HEK293 (cell line): ENCODE data around the gene MYO7B.

Experiments
- CTCF ChIA-PET: fragments of 350-600 bp; formaldehyde crosslinking; extraction: SDS; loops from one replicate; lab custom pipeline; 2021; ENCODE audit warnings: antibody characterized with exemption; lab: Yijun Ruan, JAX
- POLR2A ChIA-PET: fragments of 300-600 bp; formaldehyde crosslinking; extraction: SDS; loops from one replicate; lab custom pipeline; 2020; ENCODE audit warnings: antibody characterized with exemption, inconsistent platforms; lab: Yijun Ruan, JAX
- H3K27ac ChIP-seq: fragments of 200-500 bp; sonication (Bioruptor generic); 2 replicates; pipeline ENCODE4 v1.5.1; 2014; ENCODE audit warnings: low read depth, low read length, control low read depth, inconsistent platforms; ENCODE audit errors: extremely low read depth
- H3K36me3 ChIP-seq, 2 experiments: fragments of 200-500 bp in 1 of 2; sonication (Bioruptor generic) in 1 of 2; 1 replicate in 1 of 2; 2 replicates in 1 of 2; pipeline ENCODE4 v1.5.1; 2014 to 2017; ENCODE audit warnings: inconsistent platforms in 2 of 2, low read length in 2 of 2; ENCODE audit not compliant: control insufficient read depth in 2 of 2, insufficient read depth in 1 of 2
- H3K4me1 ChIP-seq: fragments of 200-500 bp; sonication (Bioruptor generic); 2 replicates; pipeline ENCODE4 v1.5.1; 2014; ENCODE audit warnings: mild to moderate bottlenecking, low read length, inconsistent platforms; ENCODE audit not compliant: control insufficient read depth, insufficient read depth
- H3K4me3 ChIP-seq: 2 replicates; pipeline ENCODE4 v1.5.1; 2011; ENCODE audit warnings: low read depth, mild to moderate bottlenecking, control low read depth, low read length, moderate library complexity
- H3K9me3 ChIP-seq: fragments of 200-500 bp; sonication (Bioruptor generic); 2 replicates; pipeline ENCODE4 v1.5.1; 2014; ENCODE audit warnings: low read depth, low read length, inconsistent platforms; ENCODE audit not compliant: control insufficient read depth, insufficient read depth
- BCL11A ChIP-seq: fragments of 450-650 bp; formaldehyde crosslinking; IDR thresholded peaks from 2 replicates; pipeline ENCODE4 v1.5.1; 2016; ENCODE audit warnings: low read depth, missing biosample characterization, missing genetic modification characterization
- EGR2 ChIP-seq: fragments of 450-650 bp; formaldehyde crosslinking; IDR thresholded peaks from 2 replicates; pipeline ENCODE4 v1.5.1; 2016; ENCODE audit warnings: low read depth, missing biosample characterization, missing genetic modification characterization
- GLIS1 ChIP-seq: fragments of 450-650 bp; formaldehyde crosslinking; IDR thresholded peaks from 2 replicates; pipeline ENCODE4 v1.5.1; 2016; ENCODE audit warnings: missing biosample characterization, missing genetic modification characterization
- IKZF3 ChIP-seq: fragments of 450-650 bp; IDR thresholded peaks from 2 replicates; pipeline ENCODE4 v1.5.0; 2018; ENCODE audit warnings: missing biosample characterization, mild to moderate bottlenecking, missing genetic modification characterization, moderate library complexity
- PBX3 ChIP-seq: sonication (generic); formaldehyde crosslinking; IDR thresholded peaks from 2 replicates; pipeline ENCODE4 v1.8.1; 2022; ENCODE audit warnings: mild to moderate bottlenecking, moderate library complexity, missing genetic modification reagents
- PRDM2 ChIP-seq: fragments of 450-650 bp; formaldehyde crosslinking; IDR thresholded peaks from 2 replicates; pipeline ENCODE4 v1.5.1; 2016; ENCODE audit warnings: missing biosample characterization, missing genetic modification characterization, borderline replicate concordance
- TCF7L2 ChIP-seq: IDR thresholded peaks from 2 replicates; pipeline ENCODE4 v1.6.1; 2011; ENCODE audit warnings: low read depth, mild to moderate bottlenecking, inconsistent platforms, low read length, moderate library complexity, borderline replicate concordance
- ZBTB20 ChIP-seq: fragments of 450-650 bp; formaldehyde crosslinking; IDR thresholded peaks from 2 replicates; pipeline ENCODE4 v1.5.1; 2016; ENCODE audit warnings: missing biosample characterization, missing genetic modification characterization
- ZNF16 ChIP-seq: fragments of 450-650 bp; formaldehyde crosslinking; IDR thresholded peaks from 2 replicates; pipeline ENCODE4 v1.5.1; 2016; ENCODE audit warnings: low read depth, missing biosample characterization, missing genetic modification characterization
- ZNF169 ChIP-seq: fragments of 450-650 bp; formaldehyde crosslinking; IDR thresholded peaks from 2 replicates; pipeline ENCODE4 v1.5.1; 2016; ENCODE audit warnings: missing biosample characterization, missing genetic modification characterization
- ZNF174 ChIP-seq: fragments of 450-650 bp; formaldehyde crosslinking; IDR thresholded peaks from 2 replicates; pipeline ENCODE4 v1.5.0; 2017; ENCODE audit warnings: missing biosample characterization, mild to moderate bottlenecking, missing genetic modification characterization
- ZNF239 ChIP-seq: fragments of 450-650 bp; formaldehyde crosslinking; IDR thresholded peaks from 2 replicates; pipeline ENCODE4 v1.5.1; 2016; ENCODE audit warnings: missing biosample characterization, missing genetic modification characterization
- ZNF24 ChIP-seq: fragments of 450-650 bp; formaldehyde crosslinking; IDR thresholded peaks from 2 replicates; pipeline ENCODE4 v1.5.1; 2016; ENCODE audit warnings: missing biosample characterization, missing genetic modification characterization
- ZNF274 ChIP-seq, 2 experiments: fragments of 200-500 bp in 1 of 2; fragments of 450-650 bp in 1 of 2; sonication (Bioruptor generic) in 1 of 2; formaldehyde crosslinking in 1 of 2; IDR thresholded peaks; 2 replicates each; pipeline versions ENCODE4 v1.5.1 to v1.6.1; 2014 to 2016; ENCODE audit warnings: borderline replicate concordance in 1 of 2, inconsistent platforms in 1 of 2, low read length in 1 of 2, missing biosample characterization in 1 of 2, missing genetic modification characterization in 1 of 2
- ZNF335 ChIP-seq: fragments of 450-650 bp; formaldehyde crosslinking; conservative IDR thresholded peaks from 2 replicates; pipeline ENCODE4 v1.5.1; 2016; ENCODE audit warnings: missing biosample characterization, missing genetic modification characterization
- ZNF391 ChIP-seq: fragments of 450-650 bp; formaldehyde crosslinking; IDR thresholded peaks from 2 replicates; pipeline ENCODE4 v1.5.1; 2016; ENCODE audit warnings: low read depth, missing biosample characterization, missing genetic modification characterization, borderline replicate concordance
- ZNF404 ChIP-seq: fragments of 450-650 bp; formaldehyde crosslinking; IDR thresholded peaks from 2 replicates; pipeline ENCODE4 v1.5.1; 2017; ENCODE audit warnings: missing biosample characterization, missing genetic modification characterization
- ZNF449 ChIP-seq: fragments of 450-650 bp; formaldehyde crosslinking; IDR thresholded peaks from 2 replicates; pipeline ENCODE4 v1.5.1; 2017; ENCODE audit warnings: missing biosample characterization, mild to moderate bottlenecking, missing genetic modification characterization, moderate library complexity
- ZNF473 ChIP-seq: fragments of 450-650 bp; formaldehyde crosslinking; IDR thresholded peaks from 2 replicates; pipeline ENCODE4 v1.5.1; 2017; ENCODE audit warnings: missing biosample characterization, missing genetic modification characterization
- ZNF785 ChIP-seq: fragments of 450-650 bp; formaldehyde crosslinking; IDR thresholded peaks from 2 replicates; pipeline ENCODE4 v1.5.1; 2016; ENCODE audit warnings: missing biosample characterization, missing genetic modification characterization
- TF ChIP-seq, protein P1 (sequence below): fragments of 450-650 bp; formaldehyde crosslinking; IDR thresholded peaks from 2 replicates; pipeline ENCODE4 v1.5.1; 2016; ENCODE audit warnings: missing biosample characterization, missing genetic modification characterization
- TF ChIP-seq, protein P2 (sequence below): fragments of 450-650 bp; formaldehyde crosslinking; IDR thresholded peaks from 2 replicates; pipeline ENCODE4 v1.5.1; 2016; ENCODE audit warnings: missing biosample characterization, missing genetic modification characterization

MYO7B gene

GRCh38 chr2:127656569-127657231 lies 121.2 kb downstream of the MYO7B start:
- no peak overlapping the region for H3K4me3 ChIP-seq
- POLR2A ChIA-PET = interaction anchor here (0.6 kb wide), 1 partner anchor 139 kb away, joined by 6 read pairs; no protein-coding TSS in a partner anchor
- CTCF ChIA-PET = no interaction called here
- H3K36me3 ChIP-seq = no peaks in the 10 kb centered on the region
- TF ChIP-seq ZNF174 (tag by site-specific recombination) (no peak), ZNF785 (tag by site-specific recombination) (no peak), ZNF239 (tag by site-specific recombination) (no peak), ZNF24 (tag by site-specific recombination) (no peak), TCF7L2 (no peak), IKZF3 (tag by site-specific recombination) (no peak), ZNF473 (tag by site-specific recombination) (no peak), ZNF449 (tag by site-specific recombination) (no peak), GLIS1 (tag by site-specific recombination) (no peak), PBX3 (no peak), BCL11A (no peak)
- H3K4me1 ChIP-seq = no peaks in the 10 kb centered on the region
- H3K27ac ChIP-seq = no peak overlapping the region
- H3K9me3 ChIP-seq = no peaks in the 10 kb centered on the region

- ChIA-PET CTCF (no interaction called here), POLR2A (no interaction called here)
- H3K9me3 ChIP-seq = no peaks in the 10 kb centered on the region
- no peaks in the 10 kb centered on the region for H3K4me1 ChIP-seq
- no peak overlapping the region for H3K27ac ChIP-seq
- H3K4me3 ChIP-seq = no peak overlapping the region
- TF ChIP-seq ZNF335 (tag by site-specific recombination) (no peak), PRDM2 (tag by site-specific recombination) (no peak), ZBTB20 (tag by site-specific recombination) (no peak), ZNF404 (tag by site-specific recombination) (no peak), ZNF169 (tag by site-specific recombination) (no peak), ZNF16 (no peak), ZNF274 (IDR thresholded peaks at IDR 0.05; ENCODE audit: low read length) (no peak), ZNF274 (tag by site-specific recombination; IDR thresholded peaks at IDR 0.05; ENCODE audit: borderline replicate concordance) (no peak), ZNF391 (tag by site-specific recombination) (no peak), EGR2 (tag by site-specific recombination) (no peak)
- TF ChIP-seq, protein P1, sequence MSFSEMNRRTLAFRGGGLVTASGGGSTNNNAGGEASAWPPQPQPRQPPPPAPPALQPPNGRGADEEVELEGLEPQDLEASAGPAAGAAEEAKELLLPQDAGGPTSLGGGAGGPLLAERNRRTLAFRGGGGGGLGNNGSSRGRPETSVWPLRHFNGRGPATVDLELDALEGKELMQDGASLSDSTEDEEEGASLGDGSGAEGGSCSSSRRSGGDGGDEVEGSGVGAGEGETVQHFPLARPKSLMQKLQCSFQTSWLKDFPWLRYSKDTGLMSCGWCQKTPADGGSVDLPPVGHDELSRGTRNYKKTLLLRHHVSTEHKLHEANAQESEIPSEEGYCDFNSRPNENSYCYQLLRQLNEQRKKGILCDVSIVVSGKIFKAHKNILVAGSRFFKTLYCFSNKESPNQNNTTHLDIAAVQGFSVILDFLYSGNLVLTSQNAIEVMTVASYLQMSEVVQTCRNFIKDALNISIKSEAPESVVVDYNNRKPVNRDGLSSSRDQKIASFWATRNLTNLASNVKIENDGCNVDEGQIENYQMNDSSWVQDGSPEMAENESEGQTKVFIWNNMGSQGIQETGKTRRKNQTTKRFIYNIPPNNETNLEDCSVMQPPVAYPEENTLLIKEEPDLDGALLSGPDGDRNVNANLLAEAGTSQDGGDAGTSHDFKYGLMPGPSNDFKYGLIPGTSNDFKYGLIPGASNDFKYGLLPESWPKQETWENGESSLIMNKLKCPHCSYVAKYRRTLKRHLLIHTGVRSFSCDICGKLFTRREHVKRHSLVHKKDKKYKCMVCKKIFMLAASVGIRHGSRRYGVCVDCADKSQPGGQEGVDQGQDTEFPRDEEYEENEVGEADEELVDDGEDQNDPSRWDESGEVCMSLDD (tag by site-specific recombination) = no peak
- TF ChIP-seq, protein P2, sequence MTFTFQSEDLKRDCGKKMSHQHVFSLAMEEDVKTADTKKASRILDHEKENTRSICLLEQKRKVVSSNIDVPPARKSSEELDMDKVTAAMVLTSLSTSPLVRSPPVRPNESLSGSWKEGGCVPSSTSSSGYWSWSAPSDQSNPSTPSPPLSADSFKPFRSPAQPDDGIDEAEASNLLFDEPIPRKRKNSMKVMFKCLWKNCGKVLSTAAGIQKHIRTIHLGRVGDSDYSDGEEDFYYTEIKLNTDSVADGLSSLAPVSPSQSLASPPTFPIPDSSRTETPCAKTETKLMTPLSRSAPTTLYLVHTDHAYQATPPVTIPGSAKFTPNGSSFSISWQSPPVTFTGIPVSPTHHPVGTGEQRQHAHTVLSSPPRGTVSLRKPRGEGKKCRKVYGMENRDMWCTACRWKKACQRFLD = no peak
- H3K36me3 ChIP-seq = no peaks in the 10 kb centered on the region
Measured at GRCh38 chr2:127657232-127657595, 121.7 kb downstream of the MYO7B start.
